K562 (cell line): ENCODE data around the gene ISY1. TPM values are rescaled to one million over a fixed set of nuclear protein-coding genes. Genes with fewer than 3 reads are reported as not detected.

Experiments
- ADNP ChIP-seq: fragments of 200-800 bp; sonication (Bioruptor generic); IDR thresholded peaks from 2 replicates; pipeline ENCODE4 v1.6.1; 2016; ENCODE audit warnings: missing genetic modification characterization, missing compliant biosample characterization
- CC2D1A ChIP-seq: fragments of 450-650 bp; IDR thresholded peaks from 2 replicates; pipeline ENCODE4 v1.6.1; 2017; ENCODE audit warnings: mild to moderate bottlenecking
- ELF2 ChIP-seq: fragments of 250-450 bp; sonication (Bioruptor Pico); IDR thresholded peaks from 2 replicates; pipeline ENCODE4 v1.5.0; 2021; ENCODE audit warnings: mild to moderate bottlenecking
- FOXA3 ChIP-seq, 2 experiments: fragments of 450-650 bp in 1 of 2; sonication (generic) in 1 of 2; formaldehyde crosslinking; IDR thresholded peaks in 1 of 2; conservative IDR thresholded peaks in 1 of 2; 2 replicates each; pipeline versions ENCODE4 v1.4.0 to v1.8.0; 2020 to 2022; ENCODE audit warnings: mild to moderate bottlenecking in 2 of 2, missing genetic modification reagents in 1 of 2
- GABPA ChIP-seq: fragments of 200-800 bp; sonication (Bioruptor generic); conservative IDR thresholded peaks from 2 replicates; pipeline ENCODE4 v1.6.1; 2016; ENCODE audit warnings: low read depth, missing genetic modification characterization, missing compliant biosample characterization
- GTF2A2 ChIP-seq: IDR thresholded peaks from 2 replicates; pipeline ENCODE4 v1.6.1; 2016; ENCODE audit warnings: mild to moderate bottlenecking, missing genetic modification characterization, missing compliant biosample characterization
- JUND ChIP-seq, 2 experiments: IDR thresholded peaks; 2 replicates in 1 of 2; 3 replicates in 1 of 2; pipeline ENCODE4 v1.6.1; 2011; ENCODE audit warnings: borderline replicate concordance in 2 of 2, low read depth in 2 of 2, low read length in 2 of 2, improper control_type of control experiment in 1 of 2, missing biosample characterization in 1 of 2, missing genetic modification characterization in 1 of 2, missing genetic modification reagents in 1 of 2
- MYNN ChIP-seq, 2 experiments: sonication (generic); formaldehyde crosslinking in 1 of 2; IDR thresholded peaks; 2 replicates each; pipeline versions ENCODE4 v1.5.0 to v1.6.1; 2016 to 2020; ENCODE audit warnings: antibody characterized with exemption in 1 of 2, missing genetic modification reagents in 1 of 2
- NR2F6 ChIP-seq: fragments of 450-650 bp; formaldehyde crosslinking; IDR thresholded peaks from 2 replicates; pipeline ENCODE4 v1.4.0; 2020; ENCODE audit warnings: mild to moderate bottlenecking
- PCBP2 ChIP-seq: fragments of 200-400 bp; formaldehyde crosslinking; IDR thresholded peaks from 2 replicates; pipeline ENCODE4 v1.6.1; 2018; ENCODE audit warnings: low read length, low read depth, mild to moderate bottlenecking, moderate library complexity; ENCODE audit not compliant: poor library complexity, severe bottlenecking
- PHF20 ChIP-seq: fragments of 450-650 bp; IDR thresholded peaks from 2 replicates; pipeline ENCODE4 v1.6.1; 2018; ENCODE audit not compliant: partially characterized antibody
- PPARD ChIP-seq: fragments of 250-450 bp; sonication (Bioruptor Pico); IDR thresholded peaks from 2 replicates; pipeline ENCODE4 v1.8.0; 2022; ENCODE audit warnings: inconsistent platforms, mild to moderate bottlenecking, moderate library complexity
- SMAD1 ChIP-seq: fragments of 150-350 bp; IDR thresholded peaks from 2 replicates; pipeline ENCODE4 v1.6.1; 2014; ENCODE audit warnings: low read length, low read depth; ENCODE audit not compliant: partially characterized antibody
- STAG1 ChIP-seq: sonication (generic); formaldehyde crosslinking; IDR thresholded peaks from 2 replicates; pipeline ENCODE4 v1.5.0; 2020; ENCODE audit warnings: missing genetic modification reagents, borderline replicate concordance
- STAT5B ChIP-seq: fragments of 250-450 bp; sonication (Bioruptor Pico); IDR thresholded peaks from 2 replicates; pipeline ENCODE4 v1.8.0; 2021; ENCODE audit warnings: mild to moderate bottlenecking, inconsistent platforms
- YY1 ChIP-seq, 3 experiments: IDR thresholded peaks; 2 replicates each; pipeline ENCODE4 v1.6.1; 2011; ENCODE audit warnings: low read length in 2 of 3, mild to moderate bottlenecking in 2 of 3, moderate library complexity in 2 of 3, borderline replicate concordance in 1 of 3, control low read depth in 1 of 3, low read depth in 1 of 3; ENCODE audit not compliant: insufficient read depth in 3 of 3, insufficient replicate concordance in 2 of 3, control insufficient read depth in 1 of 3, insufficient read length in 1 of 3; ENCODE audit errors: extremely low read depth in 1 of 3
- ZEB2 ChIP-seq: fragments of 450-650 bp; IDR thresholded peaks from 2 replicates; pipeline ENCODE4 v1.6.1; 2016
- ZNF3 ChIP-seq: fragments of 250-450 bp; sonication (Bioruptor Pico); IDR thresholded peaks from 2 replicates; pipeline ENCODE4 v1.5.0; 2021; ENCODE audit warnings: mild to moderate bottlenecking, moderate library complexity
- ZNF57 ChIP-seq: fragments of 450-650 bp; formaldehyde crosslinking; IDR thresholded peaks from 2 replicates; pipeline ENCODE4 v1.4.0; 2020; ENCODE audit warnings: mild to moderate bottlenecking, moderate library complexity
- ZNF75A ChIP-seq: fragments of 450-650 bp; formaldehyde crosslinking; IDR thresholded peaks from 2 replicates; pipeline ENCODE4 v1.4.0; 2020; ENCODE audit warnings: mild to moderate bottlenecking
- polyA plus RNA-seq, 8 experiments: library from polyadenylated mRNA; depleted of rRNA in 4 of 8; stranded (reverse) in 5 of 8; unstranded in 3 of 8; fragments of >200 nt; fragmentation: Nextera tagmentation in 2 of 8; fragmentation: Illumina TruSeq in 1 of 8; extraction: Ambion mirVana in 2 of 8; extraction: Trizol in 1 of 8; gene quantifications; 2 replicates each; pipeline versions ENCODE4 v1.2.1 to v1.2.3, GENCODE V29; 2011 to 2014; ENCODE audit warnings: inconsistent platforms in 1 of 8, missing spikeins in 1 of 8
- total RNA-seq, 7 experiments: library from RNA; depleted of rRNA in 6 of 7; stranded (reverse); fragments of >200 nt in 6 of 7; fragmentation: Illumina TruSeq in 2 of 7; extraction: Trizol in 2 of 7; gene quantifications; 2 replicates each; pipeline versions ENCODE4 v1.2.1 to v1.2.3, GENCODE V29; 2011 to 2021; ENCODE audit warnings: low replicate concordance in 1 of 7
- TF ChIP-seq, protein P1 (sequence below): IDR thresholded peaks from 2 replicates; pipeline ENCODE4 v1.6.1; 2011; ENCODE audit not compliant: insufficient read length; ENCODE audit errors: extremely low read depth
- TF ChIP-seq, protein P2 (sequence below): sonication (generic); formaldehyde crosslinking; IDR thresholded peaks from 2 replicates; pipeline ENCODE4 v1.4.0; 2020; ENCODE audit warnings: mild to moderate bottlenecking, missing genetic modification reagents
- TF ChIP-seq, protein P3 (sequence below): IDR thresholded peaks from 2 replicates; pipeline ENCODE4 v1.6.1; 2014; ENCODE audit warnings: antibody characterized with exemption

The ISY1 gene
- total and polyA plus RNA-seq, 9 of the 15 experiments (the other 6 are each of a cell fraction or from before 2014, with no cell fraction given) = 23.5 to 50.0 (median 32.9) TPM

DNA sequence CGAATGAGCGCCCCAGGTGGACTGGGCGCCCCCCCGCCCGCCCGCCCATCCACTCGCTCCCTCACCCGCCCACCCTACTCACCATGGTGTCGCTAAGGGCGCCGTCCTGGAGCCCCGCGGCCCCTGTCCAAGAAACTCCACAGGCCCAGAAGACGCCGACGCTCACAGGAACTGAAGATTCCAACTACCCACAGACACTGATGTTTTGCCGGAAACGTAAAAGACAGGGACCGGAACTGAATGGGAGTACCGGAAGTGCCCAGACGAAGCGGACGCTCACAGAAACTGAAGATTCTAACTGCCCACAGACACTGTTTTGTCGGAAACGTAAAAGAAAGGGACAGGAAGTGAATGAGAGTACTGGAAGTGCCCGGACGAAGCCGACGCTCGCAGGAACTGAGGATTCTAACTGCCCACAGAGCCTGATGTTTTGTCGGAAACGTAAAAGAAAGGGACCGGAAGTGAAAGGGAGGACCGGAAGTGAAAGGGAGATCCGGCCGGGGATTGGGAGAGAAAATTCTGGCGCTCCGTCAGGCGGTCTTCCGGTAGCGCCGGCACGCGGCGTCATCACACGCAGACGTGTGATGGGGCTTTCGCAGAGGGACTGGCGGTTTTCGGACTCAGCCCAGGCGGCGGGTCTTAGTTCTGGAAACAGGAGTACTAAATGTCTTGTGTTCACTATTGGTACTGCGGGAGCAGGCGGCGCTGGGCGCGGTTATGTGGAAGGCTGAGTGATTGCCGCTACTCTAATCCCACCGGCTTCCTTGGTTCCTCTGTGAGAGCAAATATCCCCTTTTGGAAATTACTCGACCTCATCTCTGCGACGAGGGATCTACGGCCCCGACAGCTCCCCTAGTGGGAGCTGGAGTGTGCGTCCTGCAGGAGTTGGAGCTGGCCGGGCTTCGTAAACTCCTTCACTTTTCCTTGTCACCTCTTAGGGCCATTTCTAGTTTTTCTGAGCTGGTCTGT, at the start of gene ISY1 (continued):
- TF ChIP-seq, protein P1, sequence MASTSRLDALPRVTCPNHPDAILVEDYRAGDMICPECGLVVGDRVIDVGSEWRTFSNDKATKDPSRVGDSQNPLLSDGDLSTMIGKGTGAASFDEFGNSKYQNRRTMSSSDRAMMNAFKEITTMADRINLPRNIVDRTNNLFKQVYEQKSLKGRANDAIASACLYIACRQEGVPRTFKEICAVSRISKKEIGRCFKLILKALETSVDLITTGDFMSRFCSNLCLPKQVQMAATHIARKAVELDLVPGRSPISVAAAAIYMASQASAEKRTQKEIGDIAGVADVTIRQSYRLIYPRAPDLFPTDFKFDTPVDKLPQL = no peak
- no peak for TF ChIP-seq NR2F6
- no peak for TF ChIP-seq ZNF57 (CRISPR knock-in tag)
- TF ChIP-seq ZNF3 (CRISPR knock-in tag) = no peak
- TF ChIP-seq FOXA3 (CRISPR knock-in tag; conservative IDR thresholded peaks at IDR 0.05 in 1 of 2, IDR thresholded peaks at IDR 0.05 in 1 of 2) = no peak
- TF ChIP-seq ELF2 = peak; percentile 95
- TF ChIP-seq PCBP2 = no peak
- TF ChIP-seq SMAD1 = no peak
- TF ChIP-seq CC2D1A = no peak
- peak in 2 of 3 experiments; percentile 36 to 37 for TF ChIP-seq YY1 (IDR thresholded peaks at IDR 0.05; ENCODE audit: borderline replicate concordance in 1 of 3, control insufficient read depth in 1 of 3, extremely low read depth in 1 of 3, insufficient read depth in 3 of 3, insufficient read length in 1 of 3, insufficient replicate concordance in 2 of 3, low read depth in 1 of 3, low read length in 2 of 3)
- TF ChIP-seq ZEB2 = peak; percentile 98
- TF ChIP-seq GTF2A2 (tag) = peak; percentile 53; the same call in 1 of the 2 replicates
- TF ChIP-seq PPARD (CRISPR knock-in tag) = no peak
- peak; percentile 99 for TF ChIP-seq GABPA
- peak; percentile 100 for TF ChIP-seq PHF20
- 0 out of 2 replicates have a peak, but pooled peaks have one; percentile 53 for TF ChIP-seq MYNN (IDR thresholded peaks at IDR 0.05)
- no peak for TF ChIP-seq MYNN (CRISPR knock-in tag; IDR thresholded peaks at IDR 0.05)
- TF ChIP-seq, protein P2, sequence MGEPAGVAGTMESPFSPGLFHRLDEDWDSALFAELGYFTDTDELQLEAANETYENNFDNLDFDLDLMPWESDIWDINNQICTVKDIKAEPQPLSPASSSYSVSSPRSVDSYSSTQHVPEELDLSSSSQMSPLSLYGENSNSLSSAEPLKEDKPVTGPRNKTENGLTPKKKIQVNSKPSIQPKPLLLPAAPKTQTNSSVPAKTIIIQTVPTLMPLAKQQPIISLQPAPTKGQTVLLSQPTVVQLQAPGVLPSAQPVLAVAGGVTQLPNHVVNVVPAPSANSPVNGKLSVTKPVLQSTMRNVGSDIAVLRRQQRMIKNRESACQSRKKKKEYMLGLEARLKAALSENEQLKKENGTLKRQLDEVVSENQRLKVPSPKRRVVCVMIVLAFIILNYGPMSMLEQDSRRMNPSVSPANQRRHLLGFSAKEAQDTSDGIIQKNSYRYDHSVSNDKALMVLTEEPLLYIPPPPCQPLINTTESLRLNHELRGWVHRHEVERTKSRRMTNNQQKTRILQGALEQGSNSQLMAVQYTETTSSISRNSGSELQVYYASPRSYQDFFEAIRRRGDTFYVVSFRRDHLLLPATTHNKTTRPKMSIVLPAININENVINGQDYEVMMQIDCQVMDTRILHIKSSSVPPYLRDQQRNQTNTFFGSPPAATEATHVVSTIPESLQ (CRISPR knock-in tag) = 0 out of 2 replicates have a peak, but pooled peaks have one; percentile 51
- TF ChIP-seq ADNP (tag) = no peak
- TF ChIP-seq STAT5B = no peak
- TF ChIP-seq ZNF75A = no peak
- no peak for TF ChIP-seq JUND (IDR thresholded peaks at IDR 0.05; ENCODE audit: borderline replicate concordance, low read depth, low read length)
- peak; percentile 64; the same call in 2 of the 3 replicates for TF ChIP-seq JUND (tag; IDR thresholded peaks at IDR 0.05; ENCODE audit: borderline replicate concordance, low read depth, low read length)
- no peak for TF ChIP-seq STAG1 (CRISPR knock-in tag)
- TF ChIP-seq, protein P3, sequence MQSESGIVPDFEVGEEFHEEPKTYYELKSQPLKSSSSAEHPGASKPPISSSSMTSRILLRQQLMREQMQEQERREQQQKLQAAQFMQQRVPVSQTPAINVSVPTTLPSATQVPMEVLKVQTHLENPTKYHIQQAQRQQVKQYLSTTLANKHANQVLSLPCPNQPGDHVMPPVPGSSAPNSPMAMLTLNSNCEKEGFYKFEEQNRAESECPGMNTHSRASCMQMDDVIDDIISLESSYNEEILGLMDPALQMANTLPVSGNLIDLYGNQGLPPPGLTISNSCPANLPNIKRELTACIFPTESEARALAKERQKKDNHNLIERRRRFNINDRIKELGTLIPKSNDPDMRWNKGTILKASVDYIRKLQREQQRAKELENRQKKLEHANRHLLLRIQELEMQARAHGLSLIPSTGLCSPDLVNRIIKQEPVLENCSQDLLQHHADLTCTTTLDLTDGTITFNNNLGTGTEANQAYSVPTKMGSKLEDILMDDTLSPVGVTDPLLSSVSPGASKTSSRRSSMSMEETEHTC = no peak
